Skeletal muscle tissue (tissue), 5 donors: ENCODE data around the gene THAP4. TPM values are rescaled to one million over a fixed set of nuclear protein-coding genes. Genes with fewer than 3 reads are reported as not detected.

Experiments used
- H3K27ac ChIP-seq: one replicate; pipeline ENCODE4 v1.7.0; 2013; ENCODE audit warnings: mild to moderate bottlenecking, low read depth, low read length, inconsistent platforms
- H3K27me3 ChIP-seq, 3 donors: one replicate each; pipeline ENCODE4 v1.7.0; 2013; ENCODE audit warnings: low read length in 3 of 3; ENCODE audit not compliant: control insufficient read depth in 3 of 3, insufficient read depth in 3 of 3
- H3K36me3 ChIP-seq, 3 donors: one replicate each; pipeline ENCODE4 v1.7.0; 2013; ENCODE audit warnings: low read length in 3 of 3; ENCODE audit not compliant: control insufficient read depth in 3 of 3, insufficient read depth in 3 of 3
- H3K4me1 ChIP-seq, 3 donors: one replicate each; pipeline ENCODE4 v1.7.0; 2013; ENCODE audit warnings: low read length in 3 of 3, mild to moderate bottlenecking in 3 of 3; ENCODE audit not compliant: control insufficient read depth in 3 of 3, insufficient read depth in 3 of 3
- H3K4me3 ChIP-seq, 3 donors: one replicate each; pipeline ENCODE4 v1.7.0; 2013; ENCODE audit warnings: low read length in 3 of 3
- H3K9ac ChIP-seq, 3 donors: one replicate each; pipeline ENCODE4 v1.7.0; 2013; ENCODE audit warnings: low read length in 3 of 3, mild to moderate bottlenecking in 3 of 3, moderate library complexity in 2 of 3, low read depth in 1 of 3
- H3K9me3 ChIP-seq, 3 donors: one replicate each; pipeline ENCODE4 v1.7.0; 2013; ENCODE audit warnings: low read length in 3 of 3; ENCODE audit not compliant: control insufficient read depth in 3 of 3
- small RNA-seq: library from RNA; depleted of rRNA; stranded (forward); fragments of <200 nt; gene quantifications from one replicate; pipeline ENCODE3, GENCODE V24; 2014
- total RNA-seq: library from RNA; depleted of rRNA; stranded (reverse); fragments of >200 nt; gene quantifications from one replicate; pipeline ENCODE4 v1.2.3, GENCODE V29; 2014
- donor health status: Osteomylitis.

THAP4 gene
- total RNA-seq, 1 donor from 2014 or later: 35.5 TPM

GRCh38 chr2:241535871-241536655 lies 100.9 kb downstream of the THAP4 start:
- H3K4me1 ChIP-seq: peaks cover 4 to 8% (median 8%) of the 10 kb centered on the region in 3 donors
- H3K36me3 ChIP-seq: no peaks in the 10 kb centered on the region
- H3K4me3 ChIP-seq: no peak overlapping the region
- H3K27ac ChIP-seq: no peak overlapping the region
- no peaks in the 10 kb centered on the region for H3K9me3 ChIP-seq
- H3K9ac ChIP-seq: no peak overlapping the region
- peaks cover 0 to 6% (median 0%) of the 10 kb centered on the region in 3 donors for H3K27me3 ChIP-seq

- Histone ChIP-seq H3K4me1 (no peaks in the 10 kb centered on the region), H3K9ac (no peak overlapping the region), H3K4me3 (no peak overlapping the region), H3K36me3 (no peaks in the 10 kb centered on the region), H3K9me3 (no peaks in the 10 kb centered on the region), H3K27me3 (peaks cover 0 to 6% (median 0%) of the 10 kb centered on the region in 3 donors), H3K27ac (no peak overlapping the region)
Observed at GRCh38 chr2:241534701-241535375, 102.1 kb downstream of the THAP4 start.

Small RNA genes within 50 kb of the gene (small RNA-seq; reads per million reads assigned to genes)
- not detected for gene RNA5SP122

Other genes with a start within 250 kb of the THAP4 start
- 178 TPM for gene STK25, start 128.6 kb downstream of the THAP4 start, total RNA-seq
- gene BOK, start 78.4 kb downstream of the THAP4 start, total RNA-seq: 25.1 TPM
- gene ATG4B, start 535 bp upstream of the THAP4 start, total RNA-seq: 29.2 TPM
- 14.1 TPM for gene DTYMK, start 49.7 kb upstream of the THAP4 start, total RNA-seq
- gene ING5, start 64.9 kb upstream of the THAP4 start, total RNA-seq: 16.7 TPM
- 5.7 TPM for gene D2HGDH, start 97.5 kb upstream of the THAP4 start, total RNA-seq
- gene GAL3ST2, start 139.7 kb upstream of the THAP4 start, total RNA-seq: not detected
- 4.2 TPM for gene NEU4, start 172.0 kb upstream of the THAP4 start, total RNA-seq
- gene PDCD1, start 221.7 kb upstream of the THAP4 start, total RNA-seq: not detected
- not detected for gene RTP5, start 232.6 kb upstream of the THAP4 start, total RNA-seq